Skeletal muscle satellite cell (primary cell): ENCODE measurements around the gene ABCA8.

Experiments
- H3K27me3 ChIP-seq: 2 replicates; pipeline ENCODE4 v1.7.0; 2013; ENCODE audit warnings: low read length; ENCODE audit not compliant: control insufficient read depth, insufficient read depth
- H3K36me3 ChIP-seq: 2 replicates; pipeline ENCODE4 v1.7.0; 2013; ENCODE audit warnings: mild to moderate bottlenecking, control low read depth, low read length; ENCODE audit not compliant: insufficient read depth
- H3K4me1 ChIP-seq: 2 replicates; pipeline ENCODE4 v1.7.0; 2013; ENCODE audit warnings: low read length; ENCODE audit not compliant: control insufficient read depth, insufficient read depth
- H3K4me2 ChIP-seq: 2 replicates; pipeline ENCODE4 v1.7.0; 2013; ENCODE audit warnings: mild to moderate bottlenecking, low read length
- H3K4me3 ChIP-seq: 2 replicates; pipeline ENCODE4 v1.7.0; 2013; ENCODE audit warnings: low read length
- H3K9ac ChIP-seq: 2 replicates; pipeline ENCODE4 v1.7.0; 2013; ENCODE audit warnings: mild to moderate bottlenecking, low read depth, low read length, moderate library complexity
- H3K9me3 ChIP-seq: replicated peaks from 2 replicates; pipeline ENCODE4 v1.7.0; 2013; ENCODE audit warnings: mild to moderate bottlenecking, control low read depth, low read length

The ABCA8 gene

DNA sequence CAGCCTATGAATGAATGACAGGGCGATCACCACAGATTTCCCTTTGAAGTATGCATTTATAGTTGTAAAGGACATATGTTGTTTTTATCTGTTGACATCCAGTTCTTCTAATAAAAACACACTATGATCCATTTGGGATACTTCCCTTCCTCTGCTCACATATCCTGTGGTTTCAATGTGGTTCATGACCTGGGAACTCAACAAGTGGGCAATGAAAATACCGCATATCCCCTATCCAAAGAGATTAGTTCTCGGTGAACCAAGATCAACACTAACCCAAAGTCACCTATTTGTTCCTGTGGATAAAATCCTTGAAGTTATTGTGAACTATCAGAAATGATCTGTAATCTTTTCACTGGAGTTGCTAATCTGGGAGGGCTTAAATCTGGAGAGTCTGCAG, 16.0 kb downstream of the ABCA8 start:
- H3K9me3 ChIP-seq: no peaks in the 10 kb centered on the region

DNA sequence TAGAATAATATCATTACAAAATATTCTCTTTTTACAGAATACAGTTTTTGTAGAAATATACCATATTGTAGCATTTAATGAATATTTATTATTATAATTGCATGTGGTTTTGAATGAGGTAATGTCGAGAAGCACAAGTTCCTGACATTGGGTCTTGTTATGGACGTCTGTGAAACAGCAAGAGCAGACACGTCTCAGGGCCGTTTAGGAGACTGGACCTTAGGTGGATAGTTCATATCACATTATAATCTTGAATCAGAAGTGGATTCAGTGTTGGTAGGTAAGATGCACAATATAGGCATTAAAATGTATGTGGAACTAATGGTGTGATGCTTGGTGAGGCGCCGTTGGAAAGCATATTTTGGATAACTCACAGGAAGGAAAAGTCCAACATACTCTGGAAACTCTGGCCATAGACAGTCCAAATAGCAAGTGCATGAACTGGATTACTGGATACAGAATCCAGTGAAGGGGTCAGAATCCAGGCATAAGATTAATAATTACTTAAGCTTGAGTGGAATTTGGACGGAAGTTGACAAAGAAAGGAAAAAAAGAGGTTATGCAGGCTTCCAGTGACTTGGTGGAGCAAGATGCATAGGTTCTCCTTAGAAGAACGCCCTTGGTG, 17.2 kb downstream of the ABCA8 start:
- no peak overlapping the region for H3K9ac ChIP-seq
- H3K27me3 ChIP-seq: no peaks in the 10 kb centered on the region
- no peaks in the 10 kb centered on the region for H3K9me3 ChIP-seq
- peaks cover 7% of the 10 kb centered on the region for H3K36me3 ChIP-seq
- no peak overlapping the region for H3K4me3 ChIP-seq
- H3K4me1 ChIP-seq: no peaks in the 10 kb centered on the region
- H3K4me2 ChIP-seq: no peak overlapping the region

More for the DNA sequence above, 16.0 kb downstream of the ABCA8 start:
- Histone ChIP-seq H3K4me1 (no peaks in the 10 kb centered on the region), H3K9ac (no peak overlapping the region), H3K4me3 (no peak overlapping the region), H3K36me3 (peaks cover 6% of the 10 kb centered on the region), H3K27me3 (no peaks in the 10 kb centered on the region), H3K4me2 (no peak overlapping the region)

DNA sequence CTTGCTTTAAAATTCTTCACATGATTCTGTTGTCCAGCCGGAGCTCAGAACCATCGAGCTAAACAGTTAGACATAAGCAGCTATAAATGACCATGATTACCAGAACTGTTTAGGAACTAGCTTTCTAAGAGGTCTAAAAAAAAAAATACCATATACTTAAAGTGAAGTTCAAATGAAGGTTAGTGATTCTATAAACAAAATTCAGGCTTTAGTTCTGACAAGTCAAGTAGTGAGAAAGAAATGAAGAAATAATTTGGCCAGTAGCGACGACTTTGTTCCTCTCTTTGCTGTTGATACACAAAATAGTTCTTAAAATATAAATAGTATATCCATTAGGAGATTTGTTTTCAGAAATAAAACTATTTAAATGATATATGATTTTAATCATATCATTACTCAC, 27.7 kb downstream of the ABCA8 start:
- H3K4me2 ChIP-seq: no peak overlapping the region
- H3K36me3 ChIP-seq: peaks cover 3% of the 10 kb centered on the region
- H3K27me3 ChIP-seq: no peaks in the 10 kb centered on the region
- H3K4me1 ChIP-seq: peaks cover 3% of the 10 kb centered on the region
- H3K4me3 ChIP-seq: no peak overlapping the region
- no peak overlapping the region for H3K9ac ChIP-seq
- H3K9me3 ChIP-seq: no peaks in the 10 kb centered on the region

DNA sequence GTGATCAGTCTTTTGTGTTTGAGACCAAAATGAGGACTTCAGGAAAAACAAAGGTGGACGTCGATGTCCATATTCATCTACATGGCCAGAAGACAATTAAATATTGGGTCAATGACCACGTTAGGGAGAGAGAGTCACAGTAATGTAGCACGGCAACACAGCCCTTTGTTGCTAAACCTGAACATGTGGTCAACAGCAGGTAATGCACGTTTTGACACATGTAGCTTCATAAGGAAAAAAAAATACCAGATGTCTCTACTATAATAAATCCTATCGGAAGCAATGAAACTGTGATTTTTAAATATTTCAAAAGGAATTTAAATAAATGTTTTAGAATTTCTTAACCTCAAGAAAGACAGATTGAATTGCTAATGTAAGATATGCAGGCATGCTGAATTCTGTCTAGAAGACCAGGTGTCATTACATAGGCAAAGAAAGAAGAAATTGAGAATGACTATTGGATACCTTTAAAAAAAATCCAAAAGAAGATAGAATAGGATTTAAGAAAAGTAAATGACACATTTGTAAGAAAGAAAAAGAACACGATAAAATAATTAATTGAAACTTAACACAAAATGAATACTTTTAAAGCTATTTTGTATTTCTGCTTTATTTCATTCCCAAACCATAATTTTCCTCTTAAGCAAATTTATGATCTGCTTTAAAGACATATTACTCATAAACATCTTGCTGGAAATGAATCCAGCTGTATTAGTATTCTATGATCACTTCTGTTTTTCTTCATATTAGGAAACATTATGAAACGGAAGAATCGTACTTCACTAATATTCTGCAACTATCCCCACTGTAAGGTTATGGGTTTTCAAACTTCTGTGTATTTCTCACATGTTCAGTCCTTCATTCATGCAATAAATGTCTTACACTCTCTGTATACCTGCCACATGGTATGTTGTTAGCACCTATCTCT, 30.1 kb downstream of the ABCA8 start:
- peaks cover 3% of the 10 kb centered on the region for H3K4me1 ChIP-seq
- H3K27me3 ChIP-seq: no peaks in the 10 kb centered on the region
- peaks cover 4% of the 10 kb centered on the region for H3K36me3 ChIP-seq
- no peak overlapping the region for H3K4me2 ChIP-seq
- H3K9me3 ChIP-seq: no peaks in the 10 kb centered on the region
- no peak overlapping the region for H3K4me3 ChIP-seq
- no peak overlapping the region for H3K9ac ChIP-seq

DNA sequence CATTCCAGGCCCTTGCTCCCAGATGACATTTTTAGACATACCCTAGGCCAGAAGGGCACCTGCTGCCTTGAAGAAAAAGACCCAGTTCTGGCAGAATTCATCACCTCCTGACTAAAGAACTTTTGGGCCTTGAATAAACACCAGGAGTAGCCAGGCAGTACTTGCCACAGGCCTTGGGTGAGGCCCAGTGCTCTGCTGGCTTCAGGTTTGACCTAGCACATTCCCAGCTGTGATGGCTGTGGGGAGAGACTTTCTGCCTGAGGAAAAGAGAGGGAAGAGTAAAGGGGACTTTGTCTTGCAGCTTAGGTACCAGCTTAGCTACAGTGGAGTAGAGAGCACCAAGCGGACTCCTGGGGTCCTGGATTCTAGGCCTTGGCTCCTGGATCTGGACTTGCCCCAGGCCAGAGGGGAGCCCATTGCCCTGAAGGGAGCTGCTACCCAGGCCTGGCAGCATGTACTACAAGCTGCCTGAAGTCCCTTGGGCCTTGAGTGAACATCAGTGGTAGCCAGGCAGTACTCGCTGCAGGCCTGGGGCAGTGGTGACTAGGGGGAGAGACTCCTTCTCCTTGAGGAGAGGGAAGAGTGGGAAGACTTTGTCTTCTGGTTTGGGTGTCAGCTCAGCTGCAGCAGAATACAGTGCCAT, 44.3 kb downstream of the ABCA8 start:
- Histone ChIP-seq H3K4me3 (no peak overlapping the region), H3K4me1 (peaks cover 25% of the 10 kb centered on the region), H3K27me3 (no peaks in the 10 kb centered on the region), H3K9ac (no peak overlapping the region), H3K36me3 (peaks cover 7% of the 10 kb centered on the region), H3K4me2 (no peak overlapping the region), H3K9me3 (no peaks in the 10 kb centered on the region)

DNA sequence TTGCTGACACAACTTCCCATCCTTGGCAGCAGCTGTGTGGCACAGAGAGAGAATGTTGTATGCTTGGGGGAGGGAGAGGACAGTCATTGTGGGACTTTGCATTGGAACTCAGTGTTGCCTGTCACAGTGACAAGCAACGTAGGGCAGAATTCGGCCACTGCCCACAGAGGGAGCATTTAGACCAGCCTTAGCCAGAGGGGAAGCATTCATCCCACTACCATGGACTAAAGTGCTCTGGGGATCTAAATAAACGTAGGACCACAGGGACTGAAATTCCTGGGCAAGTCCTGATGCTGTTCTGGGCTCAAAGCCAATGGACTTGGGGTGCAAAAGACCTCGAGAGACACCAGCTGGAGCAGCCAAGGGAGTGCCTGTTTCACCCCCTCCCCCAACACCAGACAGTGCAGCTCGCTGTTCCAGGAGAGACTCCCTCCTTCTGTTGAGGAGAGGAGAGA, 44.9 kb downstream of the ABCA8 start:
- no peak overlapping the region for H3K9ac ChIP-seq
- peaks cover 1% of the 10 kb centered on the region for H3K36me3 ChIP-seq
- H3K9me3 ChIP-seq: no peaks in the 10 kb centered on the region
- H3K27me3 ChIP-seq: no peaks in the 10 kb centered on the region
- H3K4me1 ChIP-seq: peaks cover 25% of the 10 kb centered on the region
- no peak overlapping the region for H3K4me2 ChIP-seq
- no peak overlapping the region for H3K4me3 ChIP-seq

DNA sequence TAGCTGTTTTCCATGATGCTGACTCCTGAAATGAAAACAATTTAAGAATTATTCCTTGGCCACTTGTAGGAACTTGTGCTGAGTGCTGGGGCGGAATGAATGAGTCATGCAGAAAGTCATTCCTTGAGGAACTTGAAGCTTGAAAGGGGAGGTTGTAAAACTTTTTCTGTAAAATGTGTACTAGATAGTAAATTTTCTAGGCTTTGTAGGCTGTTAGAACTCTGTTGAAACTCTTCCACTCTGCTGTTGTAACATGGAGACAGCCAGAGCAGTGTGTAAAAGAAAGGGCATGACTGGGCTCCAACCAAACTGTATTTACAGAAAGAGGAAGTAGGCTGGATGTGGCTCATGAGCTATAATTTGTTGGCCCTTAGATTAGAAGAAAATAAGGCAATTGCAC, 46.1 kb downstream of the ABCA8 start:
- no peaks in the 10 kb centered on the region for H3K27me3 ChIP-seq
- peaks cover 4% of the 10 kb centered on the region for H3K36me3 ChIP-seq
- H3K4me3 ChIP-seq: no peak overlapping the region
- H3K9me3 ChIP-seq: no peaks in the 10 kb centered on the region
- peak overlapping the region; percentile 57 for H3K4me2 ChIP-seq
- peak overlapping the region; percentile 27 for H3K9ac ChIP-seq
- peaks cover 25% of the 10 kb centered on the region for H3K4me1 ChIP-seq

DNA sequence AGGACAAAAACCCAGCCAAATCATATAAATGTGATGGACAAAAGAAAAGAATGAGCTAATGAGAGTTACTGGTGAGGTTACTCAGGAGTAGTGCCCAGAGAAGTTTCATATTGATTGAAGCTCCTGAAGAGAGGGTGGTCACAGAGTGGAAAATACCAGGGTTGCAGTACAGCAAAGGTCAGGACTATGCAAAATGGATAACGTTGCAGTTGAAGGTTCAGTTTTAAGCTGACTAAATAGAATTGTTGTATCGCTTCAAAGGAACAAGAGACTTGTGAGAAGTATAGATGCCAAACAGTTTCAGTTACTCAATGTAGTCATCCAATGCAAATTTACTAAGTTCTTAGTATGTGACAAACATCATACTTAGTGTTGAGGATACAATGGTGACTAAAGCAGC, 47.1 kb downstream of the ABCA8 start:
- H3K9ac ChIP-seq: no peak overlapping the region
- H3K4me2 ChIP-seq: no peak overlapping the region
- H3K4me3 ChIP-seq: no peak overlapping the region
- peaks cover 25% of the 10 kb centered on the region for H3K4me1 ChIP-seq
- H3K36me3 ChIP-seq: peaks cover 10% of the 10 kb centered on the region
- no peaks in the 10 kb centered on the region for H3K27me3 ChIP-seq
- no peaks in the 10 kb centered on the region for H3K9me3 ChIP-seq

DNA sequence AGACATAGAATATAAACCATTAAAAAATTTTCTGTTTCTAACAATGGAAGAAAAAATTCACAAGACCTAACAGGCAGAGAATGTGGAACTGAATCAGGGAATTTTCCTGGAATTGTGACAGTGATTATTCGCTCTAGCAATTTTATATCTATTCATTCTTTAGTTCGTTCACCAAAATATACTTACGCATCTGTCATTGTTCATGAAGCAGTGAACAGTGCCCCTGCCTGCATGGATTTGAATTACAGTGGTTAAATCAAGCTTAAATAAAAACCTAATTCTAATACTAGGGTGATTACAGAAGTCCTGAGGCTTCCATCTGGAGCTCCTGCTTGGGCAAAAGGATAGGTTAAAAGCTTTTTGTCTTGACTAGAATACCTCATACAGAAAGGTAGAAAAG, 48.6 kb downstream of the ABCA8 start:
- H3K4me2 ChIP-seq: no peak overlapping the region
- H3K36me3 ChIP-seq: peaks cover 22% of the 10 kb centered on the region
- H3K4me1 ChIP-seq: peaks cover 25% of the 10 kb centered on the region
- H3K9me3 ChIP-seq: no peaks in the 10 kb centered on the region
- H3K9ac ChIP-seq: no peak overlapping the region
- H3K4me3 ChIP-seq: no peak overlapping the region
- H3K27me3 ChIP-seq: no peaks in the 10 kb centered on the region

DNA sequence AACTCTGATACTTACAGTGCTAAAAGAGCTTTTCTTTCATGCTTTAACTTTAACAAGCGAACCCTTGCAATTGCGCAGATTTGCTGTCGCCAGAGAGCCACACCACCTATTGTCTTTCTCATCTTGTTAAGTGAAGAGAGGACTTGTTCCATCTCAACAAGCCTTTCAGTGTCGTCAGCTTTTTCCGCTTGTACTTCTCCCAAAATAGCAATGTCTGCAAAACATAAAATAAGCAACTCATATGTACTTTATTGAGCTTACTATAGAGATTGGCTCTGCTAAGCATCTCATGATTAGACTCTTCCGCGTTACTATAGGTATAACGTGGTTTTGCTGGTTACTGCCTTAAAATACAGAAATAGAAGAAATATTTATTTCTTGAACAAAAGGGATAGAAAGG, 51.9 kb downstream of the ABCA8 start:
- Histone ChIP-seq H3K36me3 (peaks cover 22% of the 10 kb centered on the region), H3K9ac (no peak overlapping the region), H3K27me3 (no peaks in the 10 kb centered on the region)

DNA sequence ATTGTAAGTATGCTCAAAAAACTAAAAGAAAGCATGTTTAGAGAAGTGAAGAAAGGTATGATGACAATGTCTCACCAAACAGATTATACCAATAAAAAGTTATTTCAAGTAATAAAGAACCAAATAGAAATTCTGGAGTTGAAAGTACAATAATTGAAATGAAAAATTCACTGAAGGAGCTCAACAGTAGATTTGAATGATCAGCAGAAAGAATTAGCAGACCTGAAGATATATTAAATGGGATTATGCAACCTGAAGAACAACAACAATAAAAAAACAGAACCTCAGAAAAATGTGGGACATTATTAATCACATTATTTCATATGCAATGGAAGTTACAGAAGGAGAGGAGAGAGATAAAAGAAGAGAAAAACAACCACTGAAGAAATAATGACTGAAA, 57.6 kb downstream of the ABCA8 start:
- no peak overlapping the region for H3K4me2 ChIP-seq
- no peaks in the 10 kb centered on the region for H3K4me1 ChIP-seq
- H3K9ac ChIP-seq: no peak overlapping the region
- H3K4me3 ChIP-seq: no peak overlapping the region
- no peaks in the 10 kb centered on the region for H3K27me3 ChIP-seq
- H3K36me3 ChIP-seq: peaks cover 11% of the 10 kb centered on the region
- no peaks in the 10 kb centered on the region for H3K9me3 ChIP-seq

More for the DNA sequence above, 51.9 kb downstream of the ABCA8 start:
- no peaks in the 10 kb centered on the region for H3K9me3 ChIP-seq
- no peak overlapping the region for H3K4me2 ChIP-seq
- H3K4me3 ChIP-seq: no peak overlapping the region
- peaks cover 1% of the 10 kb centered on the region for H3K4me1 ChIP-seq
